NB4 (cell line): ENCODE results near the gene CNNM1.

Experiments used
- MYC ChIP-seq: IDR thresholded peaks from 2 replicates; pipeline ENCODE4 v1.6.1; 2011; ENCODE audit warnings: low read depth, low read length
- POLR2A ChIP-seq: IDR thresholded peaks from 2 replicates; pipeline ENCODE4 v1.6.1; 2011; ENCODE audit warnings: mild to moderate bottlenecking; ENCODE audit not compliant: insufficient read length; ENCODE audit errors: extremely low read depth
- TF ChIP-seq, protein P1 (sequence below): IDR thresholded peaks from one replicate; pipeline ENCODE4 v1.5.1; 2012; ENCODE audit warnings: low read depth, low read length
- TF ChIP-seq, protein P2 (sequence below): IDR thresholded peaks from 2 replicates; pipeline ENCODE4 v1.6.1; 2011; ENCODE audit warnings: low read depth, low read length

DNA sequence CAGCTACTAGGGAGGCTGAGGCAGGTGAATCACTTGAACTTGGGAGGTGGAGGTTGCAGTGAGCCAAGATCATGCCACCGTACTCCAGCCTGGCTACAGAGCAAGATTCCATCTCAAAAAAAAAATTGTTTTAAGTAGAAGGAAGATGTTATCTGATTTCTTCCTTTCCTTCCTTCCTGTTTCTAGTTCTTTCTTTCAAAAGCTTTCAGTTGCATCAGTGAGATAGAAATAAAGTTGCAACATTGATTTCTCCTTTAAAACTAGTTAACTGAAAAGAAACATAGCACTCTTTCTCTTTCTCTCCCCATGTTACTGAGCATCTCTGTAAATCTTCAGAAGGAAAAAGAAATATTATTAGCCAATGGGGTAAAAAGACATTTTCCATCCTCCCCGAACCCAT is 37.5 kb downstream of the CNNM1 start:
- TF ChIP-seq, protein P1, sequence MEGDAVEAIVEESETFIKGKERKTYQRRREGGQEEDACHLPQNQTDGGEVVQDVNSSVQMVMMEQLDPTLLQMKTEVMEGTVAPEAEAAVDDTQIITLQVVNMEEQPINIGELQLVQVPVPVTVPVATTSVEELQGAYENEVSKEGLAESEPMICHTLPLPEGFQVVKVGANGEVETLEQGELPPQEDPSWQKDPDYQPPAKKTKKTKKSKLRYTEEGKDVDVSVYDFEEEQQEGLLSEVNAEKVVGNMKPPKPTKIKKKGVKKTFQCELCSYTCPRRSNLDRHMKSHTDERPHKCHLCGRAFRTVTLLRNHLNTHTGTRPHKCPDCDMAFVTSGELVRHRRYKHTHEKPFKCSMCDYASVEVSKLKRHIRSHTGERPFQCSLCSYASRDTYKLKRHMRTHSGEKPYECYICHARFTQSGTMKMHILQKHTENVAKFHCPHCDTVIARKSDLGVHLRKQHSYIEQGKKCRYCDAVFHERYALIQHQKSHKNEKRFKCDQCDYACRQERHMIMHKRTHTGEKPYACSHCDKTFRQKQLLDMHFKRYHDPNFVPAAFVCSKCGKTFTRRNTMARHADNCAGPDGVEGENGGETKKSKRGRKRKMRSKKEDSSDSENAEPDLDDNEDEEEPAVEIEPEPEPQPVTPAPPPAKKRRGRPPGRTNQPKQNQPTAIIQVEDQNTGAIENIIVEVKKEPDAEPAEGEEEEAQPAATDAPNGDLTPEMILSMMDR, result no peak
- TF ChIP-seq MYC, result no peak
- no peak for TF ChIP-seq POLR2A
- TF ChIP-seq, protein P2, sequence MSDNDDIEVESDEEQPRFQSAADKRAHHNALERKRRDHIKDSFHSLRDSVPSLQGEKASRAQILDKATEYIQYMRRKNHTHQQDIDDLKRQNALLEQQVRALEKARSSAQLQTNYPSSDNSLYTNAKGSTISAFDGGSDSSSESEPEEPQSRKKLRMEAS, result no peak
